Stimulated activated CD4-positive, alpha-beta T cell treated with anti-CD3 and anti-CD28 coated beads, Interleukin-2, amount 100 ng/mL, for 24 hours (primary cell): ENCODE measurements around the gene CFAP43.

ENCODE experiments used
- DNase-seq, 2 donors: peaks; one replicate each; pipeline ENCODE4 v3.0.0-alpha.2; 2020

CFAP43 gene

DNA sequence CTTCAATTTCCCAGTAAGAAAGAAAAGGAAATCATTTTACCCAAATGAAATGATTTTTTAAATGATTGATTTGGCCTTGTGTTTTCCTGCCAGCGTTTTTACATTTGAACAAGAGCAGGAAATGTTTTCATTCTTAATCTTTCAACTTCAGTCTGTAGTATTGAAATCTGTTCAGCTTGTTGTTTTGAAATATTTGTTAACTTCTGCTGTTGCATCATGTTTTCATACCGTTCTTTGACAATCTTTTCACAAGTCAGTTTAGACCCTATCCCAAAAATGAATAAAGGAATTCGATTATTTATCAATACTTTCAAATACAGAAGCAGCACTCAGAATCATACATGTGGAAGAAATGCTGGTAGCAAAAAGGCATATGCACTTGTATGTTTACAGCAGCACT lies 102.1 kb downstream of the CFAP43 start:
- no peak for DNase-seq

GRCh38 chr10:104128214-104128613 lies 104.0 kb downstream of the CFAP43 start:
- DNase-seq: no peak

GRCh38 chr10:104127411-104127810 lies 104.8 kb downstream of the CFAP43 start:
- no peak for DNase-seq

- DNase-seq: no peak
Measured at GRCh38 chr10:104123397-104123796, 108.8 kb downstream of the CFAP43 start.

DNA sequence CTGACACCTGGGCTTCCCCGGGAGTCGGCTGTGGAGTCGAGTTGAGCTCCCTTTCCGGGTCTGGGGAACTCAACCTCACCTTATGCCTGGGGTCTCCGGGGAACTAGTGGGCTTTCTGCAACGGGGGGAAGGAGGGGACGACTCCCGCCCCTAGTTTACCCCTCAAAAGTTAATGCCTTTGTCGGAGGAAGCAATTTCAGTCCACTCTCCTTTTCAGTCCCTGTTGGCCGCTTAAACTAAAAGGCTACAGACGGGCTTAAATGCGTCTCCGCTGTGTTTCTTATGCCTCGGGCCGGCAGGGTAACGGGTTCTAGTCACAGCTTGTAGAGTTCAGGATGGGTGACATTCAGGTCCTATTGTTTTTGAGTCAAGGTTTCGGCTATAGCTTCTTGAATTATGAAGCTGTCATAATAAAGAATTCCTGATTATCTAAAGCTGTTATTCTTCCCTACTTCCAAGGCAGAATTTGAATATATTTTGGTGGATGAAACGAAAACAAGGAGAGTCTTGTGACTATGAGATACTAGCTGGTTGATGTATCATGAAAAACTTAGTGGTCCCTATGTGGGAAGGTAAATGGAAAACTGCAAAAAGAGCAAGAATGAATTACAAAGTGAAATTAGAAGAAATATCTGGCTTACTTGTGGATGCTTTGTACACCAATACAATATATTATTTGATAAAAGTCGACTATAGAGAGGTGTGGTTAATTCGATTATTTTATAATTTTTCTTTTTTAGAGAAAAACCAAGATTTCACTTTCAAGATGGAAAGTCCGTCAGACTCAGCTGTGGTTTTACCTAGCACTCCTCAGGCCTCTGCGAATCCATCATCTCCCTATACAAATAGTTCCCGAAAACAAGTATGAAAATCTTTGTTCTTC lies 109.7 kb downstream of the CFAP43 start:
- DNase-seq: no peak

- DNase-seq: peak; percentile 99
Measured at GRCh38 chr10:104121485-104122224, 110.5 kb downstream of the CFAP43 start, which contains the start of gene SFR1. Gene SFR1, plus strand, starts transcription at chr10:104122171. Its CDS starts 13 bp downstream, at chr10:104122184.

DNA sequence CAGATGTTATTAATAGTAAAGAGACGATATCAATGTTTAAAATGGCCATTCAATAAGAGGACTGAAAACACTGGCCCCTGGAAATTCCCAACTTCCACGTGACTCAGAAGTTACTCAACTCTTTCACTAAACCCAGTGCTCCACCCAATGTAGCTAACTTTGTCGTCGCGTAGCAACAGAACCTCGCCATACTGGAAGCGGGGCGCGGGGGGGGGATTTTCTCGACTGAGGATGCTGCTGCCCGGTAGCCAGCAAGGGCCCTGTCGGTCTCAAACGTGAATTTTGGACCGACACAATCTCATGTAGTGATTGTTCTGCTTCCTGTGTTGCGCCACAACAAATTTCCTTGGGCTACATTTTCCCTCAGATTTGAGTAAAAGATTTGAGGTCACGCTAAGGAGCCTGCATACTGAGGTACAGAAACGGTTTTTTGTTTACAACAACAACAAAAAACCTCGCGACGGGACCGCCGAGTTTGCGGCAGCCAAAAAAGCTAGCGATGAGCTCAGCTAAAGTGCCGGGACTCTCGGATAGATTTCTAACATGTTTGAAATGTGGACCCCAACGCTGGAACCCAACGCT lies 111.2 kb downstream of the CFAP43 start:
- peak; percentile 80 to 91 for DNase-seq

GRCh38 chr10:104120512-104120902 lies 111.7 kb downstream of the CFAP43 start:
- DNase-seq: no peak

DNA sequence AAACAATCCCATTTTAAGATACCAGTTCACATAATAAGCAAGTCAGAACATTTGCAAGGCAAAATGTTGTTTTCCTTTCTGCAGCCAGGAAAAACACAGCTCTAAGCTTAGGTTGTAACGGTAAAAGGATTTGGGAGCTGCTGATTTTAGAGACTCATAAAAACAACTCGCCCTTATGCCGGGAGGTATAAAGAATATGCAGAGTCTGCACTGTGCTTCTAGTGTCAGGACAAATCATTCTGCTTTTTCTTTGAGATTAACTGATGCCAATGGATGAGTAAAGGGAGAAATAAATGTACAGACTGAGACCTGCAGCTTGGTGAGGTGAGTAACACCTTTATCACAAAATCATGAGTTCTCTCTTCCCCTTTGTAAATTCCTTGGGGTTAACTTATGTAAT lies 112.2 kb downstream of the CFAP43 start:
- DNase-seq: no peak

- no peak for DNase-seq
Measured at GRCh38 chr10:104117839-104118323, 114.3 kb downstream of the CFAP43 start.

DNA sequence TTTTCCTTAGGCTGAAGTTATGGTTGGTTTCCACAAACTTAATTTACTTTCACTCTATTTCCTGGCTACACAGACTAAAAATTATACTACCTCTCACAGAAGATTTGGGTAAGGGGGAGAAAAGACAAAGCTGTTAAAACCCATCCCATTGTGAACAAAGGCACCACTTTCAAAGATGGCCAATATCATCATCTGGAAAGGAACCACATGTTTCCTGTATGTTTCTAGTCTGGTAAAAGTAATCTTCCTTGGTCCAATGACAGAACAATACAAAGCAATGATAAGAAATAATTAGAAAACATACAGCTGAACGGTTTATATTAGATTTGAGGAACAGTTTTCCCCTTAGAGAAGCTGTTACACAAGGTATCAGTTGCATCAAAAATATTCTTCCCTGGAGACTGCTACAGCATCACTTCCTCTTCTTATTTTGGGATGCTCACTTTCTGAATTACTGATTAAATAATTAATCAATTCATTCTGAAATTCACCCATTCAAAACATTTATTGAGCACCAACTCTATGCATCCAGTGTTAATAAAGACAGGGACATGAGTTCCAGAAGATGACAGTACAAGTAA lies 118.7 kb downstream of the CFAP43 start:
- DNase-seq: no peak

- DNase-seq: no peak
Measured at GRCh38 chr10:104109908-104110662, 122.1 kb downstream of the CFAP43 start.

DNA sequence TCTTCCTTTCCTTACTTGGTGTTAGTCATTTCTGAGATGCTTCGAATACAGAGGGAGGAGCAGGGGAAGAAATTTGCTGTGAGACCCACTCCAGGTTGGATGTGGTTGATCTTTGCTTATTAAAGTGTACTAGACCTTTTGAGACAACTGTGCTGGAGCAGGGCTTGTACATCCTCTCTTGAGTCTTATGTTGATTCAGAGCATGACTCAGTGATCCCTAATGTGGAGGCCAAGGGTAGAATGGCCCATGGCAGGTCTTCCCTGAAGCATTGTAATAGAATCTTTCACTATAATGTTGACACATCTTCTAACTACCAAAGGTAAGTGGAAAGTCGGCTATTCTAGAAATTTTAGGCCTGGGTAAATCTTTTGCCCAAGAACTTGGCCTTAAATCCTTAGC lies 127.2 kb downstream of the CFAP43 start:
- DNase-seq: no peak

- DNase-seq: no peak
Measured at GRCh38 chr10:104104418-104104817, 127.7 kb downstream of the CFAP43 start.

DNA sequence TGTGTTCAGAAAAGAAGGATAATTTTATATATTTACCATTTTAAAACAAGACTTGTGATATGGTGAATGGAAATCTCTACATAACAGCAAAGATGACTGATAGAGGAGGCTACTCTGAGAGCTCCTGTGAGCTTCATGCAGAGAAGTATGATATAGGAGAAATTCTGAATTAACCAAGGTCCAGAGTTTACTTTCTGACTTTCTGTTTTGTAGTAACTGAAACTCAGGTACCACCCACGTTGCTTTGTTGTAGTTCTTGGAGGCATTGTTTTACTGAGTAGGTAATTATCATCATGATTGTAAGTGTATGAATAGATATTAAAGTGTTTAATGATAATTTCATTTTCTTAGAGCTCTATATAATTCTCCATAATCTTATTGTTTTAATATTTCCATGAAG lies 128.2 kb downstream of the CFAP43 start:
- DNase-seq: no peak

DNA sequence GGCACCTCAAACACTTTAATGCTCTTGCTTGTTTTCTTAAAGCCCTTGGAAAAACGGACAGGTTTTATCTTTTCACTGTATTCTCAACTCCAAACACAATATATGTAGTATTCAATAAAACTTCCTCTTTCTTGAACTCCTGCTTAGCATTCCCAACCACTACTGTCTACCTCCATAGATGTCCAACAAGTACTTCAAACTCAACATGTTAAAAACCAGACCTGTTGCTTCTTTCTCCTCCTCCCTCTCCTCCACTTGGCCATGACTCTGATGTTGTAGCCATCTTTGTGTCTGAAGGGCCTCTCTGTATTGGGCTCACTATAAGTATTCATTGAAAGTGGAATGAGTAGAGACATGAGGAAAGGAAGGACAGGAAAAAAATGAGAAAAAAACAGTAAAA lies 130.3 kb downstream of the CFAP43 start:
- DNase-seq: no peak

DNA sequence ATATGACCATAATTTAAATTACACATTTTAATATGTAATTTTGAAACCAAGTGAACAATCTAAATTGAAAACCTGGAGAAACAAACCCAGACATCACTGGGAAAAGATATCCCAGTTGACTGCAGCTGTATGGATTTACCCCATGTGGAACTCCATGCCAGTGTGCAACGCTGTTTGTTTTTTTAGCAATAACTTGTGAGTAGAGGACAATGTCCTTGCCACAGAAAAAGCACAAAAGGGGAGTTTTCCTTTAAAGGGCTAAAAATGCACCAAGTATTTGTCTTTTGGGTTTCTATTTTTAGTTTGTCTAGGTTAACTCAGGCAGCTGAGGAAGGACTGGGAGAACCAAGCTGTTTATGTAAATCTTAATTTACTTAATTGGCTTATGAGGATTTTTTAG lies 131.4 kb downstream of the CFAP43 start:
- DNase-seq: no peak

DNA sequence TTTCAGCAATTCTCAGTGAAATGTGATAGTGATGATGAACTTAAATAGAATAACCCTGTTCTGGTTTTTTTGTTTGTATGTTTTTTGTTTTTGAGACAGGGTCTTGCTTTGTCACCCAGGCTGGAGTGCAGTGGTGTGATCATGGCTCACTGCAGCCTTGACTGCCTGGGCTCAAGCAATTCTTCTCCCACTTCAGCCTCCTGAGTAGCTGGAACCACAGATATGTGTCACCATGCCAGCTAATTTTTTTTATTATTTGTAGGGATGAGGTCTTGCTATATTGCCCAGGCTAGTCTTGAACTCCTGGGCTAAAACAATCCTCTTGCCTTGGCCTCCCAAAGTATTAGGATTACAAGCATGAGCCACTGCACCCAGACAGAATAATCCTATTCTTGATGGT lies 132.2 kb downstream of the CFAP43 start:
- DNase-seq: no peak

DNA sequence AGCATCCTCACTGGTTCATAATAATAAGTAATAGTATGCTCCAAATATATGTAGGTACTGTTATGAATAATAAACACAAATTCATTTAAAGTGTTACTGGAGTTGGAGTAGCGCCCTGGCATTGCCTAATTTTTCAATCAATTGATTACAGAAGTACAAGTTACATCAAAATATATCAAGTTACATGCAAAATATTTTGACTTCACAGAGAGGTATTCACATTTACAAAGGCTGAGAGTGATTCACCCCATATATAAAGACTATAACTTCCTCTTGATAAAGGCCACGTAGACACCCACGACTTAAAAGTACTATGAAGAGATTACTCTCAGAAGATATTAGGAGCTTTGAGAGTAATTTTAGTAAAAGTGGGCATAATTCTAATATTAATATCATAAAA lies 132.9 kb downstream of the CFAP43 start:
- no peak for DNase-seq

GRCh38 chr10:104098358-104098925 lies 133.7 kb downstream of the CFAP43 start:
- no peak for DNase-seq

DNA sequence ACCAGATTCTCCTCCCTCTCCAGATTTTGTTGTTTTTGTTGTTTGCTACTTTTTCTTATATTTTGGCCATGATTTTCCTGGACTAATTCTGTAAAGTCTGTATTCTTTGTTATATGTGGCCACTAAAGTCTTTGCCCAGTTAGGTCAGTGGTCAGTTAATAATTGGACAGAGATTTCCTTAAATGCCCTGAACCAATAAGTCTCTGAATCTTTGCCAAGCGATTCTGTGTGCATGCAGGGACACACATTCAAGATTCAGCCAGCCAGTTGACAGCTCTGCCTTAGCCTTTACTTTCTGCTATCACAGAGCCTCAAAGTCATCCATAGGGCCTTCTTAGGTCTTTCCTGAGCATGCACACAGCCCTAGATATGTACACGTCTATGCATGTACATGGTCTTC lies 135.5 kb downstream of the CFAP43 start:
- no peak for DNase-seq

- DNase-seq: no peak
Measured at GRCh38 chr10:104092749-104093148, 139.4 kb downstream of the CFAP43 start.
